Keratinocyte (primary cell): ENCODE measurements around the gene CHSY3. TPM values are rescaled to one million over a fixed set of nuclear protein-coding genes. Genes with fewer than 3 reads are reported as not detected.

Experiments used
- DNase-seq: peaks from one replicate; pipeline ENCODE4 v3.0.0-alpha.2; 2011; ENCODE audit warnings: low read depth, missing footprints, low spot score
- FAIRE-seq: peaks from 2 replicates; lab custom pipeline; 2011; peaks lifted over from hg19 to GRCh38; lab: Jason Lieb, UNC
- H2AFZ ChIP-seq: 2 replicates; pipeline ENCODE4 v1.6.0; 2012; ENCODE audit warnings: low read length, control low read depth, inconsistent platforms; ENCODE audit not compliant: control insufficient read depth
- H3K27ac ChIP-seq: 2 replicates; pipeline ENCODE4 v1.5.1; 2011; ENCODE audit warnings: low read length; ENCODE audit not compliant: control insufficient read depth, insufficient read depth
- H3K27me3 ChIP-seq: 3 replicates; pipeline ENCODE4 v1.6.0; 2011; ENCODE audit warnings: low read length; ENCODE audit not compliant: control insufficient read depth, insufficient read depth; ENCODE audit errors: extremely low read depth
- H3K36me3 ChIP-seq, 2 experiments: 2 replicates in 1 of 2; 3 replicates in 1 of 2; pipeline ENCODE4 v1.5.1; 2011; ENCODE audit warnings: low read length in 2 of 2, mild to moderate bottlenecking in 1 of 2; ENCODE audit not compliant: control insufficient read depth in 2 of 2, insufficient read depth in 2 of 2; ENCODE audit errors: extremely low read depth in 1 of 2
- H3K4me1 ChIP-seq: 3 replicates; pipeline ENCODE4 v1.5.1; 2011; ENCODE audit warnings: low read length; ENCODE audit not compliant: control insufficient read depth, insufficient read depth; ENCODE audit errors: extremely low read depth
- H3K4me2 ChIP-seq: 3 replicates; pipeline ENCODE4 v1.6.0; 2011; ENCODE audit warnings: low read depth, low read length; ENCODE audit not compliant: control insufficient read depth, insufficient read depth; ENCODE audit errors: extremely low read depth
- H3K4me3 ChIP-seq, 3 experiments: fragments of 200-600 bp in 1 of 3; sonication (generic) in 1 of 3; 2 replicates in 2 of 3; 3 replicates in 1 of 3; pipeline ENCODE4 v1.5.1; 2011 to 2016; ENCODE audit warnings: low read length in 3 of 3, mild to moderate bottlenecking in 3 of 3, control low read depth in 2 of 3, inconsistent platforms in 1 of 3, low read depth in 1 of 3, mixed read lengths in 1 of 3, mixed run types in 1 of 3, moderate library complexity in 1 of 3; ENCODE audit not compliant: control insufficient read depth in 2 of 3, insufficient read depth in 2 of 3; ENCODE audit errors: extremely low read depth in 1 of 3
- H3K79me2 ChIP-seq: 2 replicates; pipeline ENCODE4 v1.6.0; 2012; ENCODE audit warnings: low read length; ENCODE audit not compliant: control insufficient read depth, insufficient read depth
- H3K9ac ChIP-seq: 3 replicates; pipeline ENCODE4 v1.6.0; 2011; ENCODE audit warnings: low read length; ENCODE audit not compliant: control insufficient read depth, insufficient read depth; ENCODE audit errors: extremely low read depth
- H3K9me1 ChIP-seq: 3 replicates; pipeline ENCODE4 v1.6.0; 2011; ENCODE audit warnings: low read length; ENCODE audit not compliant: control insufficient read depth, insufficient read depth; ENCODE audit errors: extremely low read depth
- H3K9me3 ChIP-seq: 2 replicates; pipeline ENCODE4 v1.5.1; 2012; ENCODE audit warnings: low read depth, low read length; ENCODE audit not compliant: control insufficient read depth
- H4K20me1 ChIP-seq: 3 replicates; pipeline ENCODE4 v1.6.0; 2011; ENCODE audit warnings: low read length; ENCODE audit not compliant: control insufficient read depth, insufficient read depth; ENCODE audit errors: extremely low read depth
- CTCF ChIP-seq, 3 experiments: IDR thresholded peaks in 1 of 3; conservative IDR thresholded peaks in 1 of 3; optimal IDR thresholded peaks in 1 of 3; 2 replicates in 2 of 3; 3 replicates in 1 of 3; pipeline versions ENCODE3 to v1.5.1; 2011; ENCODE audit warnings: low read length in 3 of 3, mild to moderate bottlenecking in 3 of 3, moderate library complexity in 2 of 3, control low read depth in 1 of 3, inconsistent platforms in 1 of 3; ENCODE audit not compliant: insufficient read depth in 2 of 3; ENCODE audit errors: extremely low read depth in 1 of 3
- EZH2 ChIP-seq: IDR thresholded peaks from one replicate; pipeline ENCODE4 v1.6.1; 2012; ENCODE audit warnings: inconsistent platforms, mild to moderate bottlenecking, low read length, moderate library complexity
- dilution Hi-C: fragments of 300-500 bp; cut with MboI; formaldehyde crosslinking; loops from one replicate; pipeline ENCODE4 v1.7.0; 2020; ENCODE audit warnings: low sequenced_read_pairs; ENCODE audit not compliant: extremely low pct_ligation_motif_present
- polyA plus RNA-seq, 5 experiments: library from polyadenylated mRNA; depleted of rRNA in 3 of 5; stranded (reverse) in 3 of 5; stranded (forward) in 1 of 5; unstranded in 1 of 5; fragments of >200 nt; gene quantifications; 1 replicate in 1 of 5; 2 replicates in 3 of 5; 3 replicates in 1 of 5; pipeline versions ENCODE4 v1.2.1 to v1.2.3, GENCODE V29; 2011 to 2012; ENCODE audit warnings: missing spikeins in 2 of 5, low read depth in 1 of 5, low replicate concordance in 1 of 5

CHSY3 gene
- polyA plus RNA-seq, 1 donor (not counting 4 experiments of a cell fraction or from before 2014, with no cell fraction given) = 0.47 TPM

- no peak for DNase-seq
- dilution Hi-C loops = no loop called here
- no peak overlapping the region for H3K4me2 ChIP-seq
These were observed 212.7 kb downstream of the CHSY3 start for GRCh38 chr5:130116972-130117371.

GRCh38 chr5:130126746-130127145 is 222.5 kb downstream of the CHSY3 start:
- Histone ChIP-seq H3K4me3 (no peak overlapping the region), H3K9ac (no peak overlapping the region), H3K36me3 (no peaks in the 10 kb centered on the region), H3K27me3 (no peaks in the 10 kb centered on the region), H3K9me3 (no peaks in the 10 kb centered on the region), H4K20me1 (no peaks in the 10 kb centered on the region), H2AFZ (no peak overlapping the region), H3K27ac (no peak overlapping the region), H3K79me2 (no peaks in the 10 kb centered on the region), H3K4me1 (no peaks in the 10 kb centered on the region), H3K4me2 (no peak overlapping the region), H3K9me1 (no peaks in the 10 kb centered on the region)
- no peak for DNase-seq
- TF ChIP-seq CTCF (optimal IDR thresholded peaks at IDR 0.05 in 1 of 3, IDR thresholded peaks at IDR 0.05 in 1 of 3, conservative IDR thresholded peaks at IDR 0.05 in 1 of 3; ENCODE audit: extremely low read depth in 1 of 3, insufficient read depth in 2 of 3, low read length in 3 of 3) (no peak), EZH2 (no peak)
- dilution Hi-C loops = no loop called here
- no peak for FAIRE-seq

More at GRCh38 chr5:130116972-130117371, 212.7 kb downstream of the CHSY3 start:
- no peak overlapping the region for H3K9ac ChIP-seq
- no peak overlapping the region for H3K4me3 ChIP-seq
- no peaks in the 10 kb centered on the region for H4K20me1 ChIP-seq
- H3K9me1 ChIP-seq = no peaks in the 10 kb centered on the region
- FAIRE-seq = no peak
- no peaks in the 10 kb centered on the region for H3K79me2 ChIP-seq
- H3K4me1 ChIP-seq = no peaks in the 10 kb centered on the region
- H3K27me3 ChIP-seq = no peaks in the 10 kb centered on the region
- no peaks in the 10 kb centered on the region for H3K36me3 ChIP-seq
- no peak overlapping the region for H3K27ac ChIP-seq
- no peak for TF ChIP-seq EZH2
- peak in 1 of 3 experiments; percentile 35 for TF ChIP-seq CTCF (optimal IDR thresholded peaks at IDR 0.05 in 1 of 3, IDR thresholded peaks at IDR 0.05 in 1 of 3, conservative IDR thresholded peaks at IDR 0.05 in 1 of 3; ENCODE audit: extremely low read depth in 1 of 3, insufficient read depth in 2 of 3, low read length in 3 of 3)
- no peaks in the 10 kb centered on the region for H3K9me3 ChIP-seq
- H2AFZ ChIP-seq = no peak overlapping the region
